HEK293 (cell line): ENCODE measurements around the gene ZSCAN25.

Source experiments
- CTCF ChIA-PET: fragments of 350-600 bp; formaldehyde crosslinking; extraction: SDS; loops from one replicate; lab custom pipeline; 2021; ENCODE audit warnings: antibody characterized with exemption; lab: Yijun Ruan, JAX
- POLR2A ChIA-PET: fragments of 300-600 bp; formaldehyde crosslinking; extraction: SDS; loops from one replicate; lab custom pipeline; 2020; ENCODE audit warnings: antibody characterized with exemption, inconsistent platforms; lab: Yijun Ruan, JAX
- H3K27ac ChIP-seq: fragments of 200-500 bp; sonication (Bioruptor generic); 2 replicates; pipeline ENCODE4 v1.5.1; 2014; ENCODE audit warnings: low read depth, low read length, control low read depth, inconsistent platforms; ENCODE audit errors: extremely low read depth
- H3K36me3 ChIP-seq, 2 experiments: fragments of 200-500 bp in 1 of 2; sonication (Bioruptor generic) in 1 of 2; 1 replicate in 1 of 2; 2 replicates in 1 of 2; pipeline ENCODE4 v1.5.1; 2014 to 2017; ENCODE audit warnings: inconsistent platforms in 2 of 2, low read length in 2 of 2; ENCODE audit not compliant: control insufficient read depth in 2 of 2, insufficient read depth in 1 of 2
- H3K4me1 ChIP-seq: fragments of 200-500 bp; sonication (Bioruptor generic); 2 replicates; pipeline ENCODE4 v1.5.1; 2014; ENCODE audit warnings: mild to moderate bottlenecking, low read length, inconsistent platforms; ENCODE audit not compliant: control insufficient read depth, insufficient read depth
- H3K4me3 ChIP-seq: 2 replicates; pipeline ENCODE4 v1.5.1; 2011; ENCODE audit warnings: low read depth, mild to moderate bottlenecking, control low read depth, low read length, moderate library complexity
- H3K9me3 ChIP-seq: fragments of 200-500 bp; sonication (Bioruptor generic); 2 replicates; pipeline ENCODE4 v1.5.1; 2014; ENCODE audit warnings: low read depth, low read length, inconsistent platforms; ENCODE audit not compliant: control insufficient read depth, insufficient read depth
- MZF1 ChIP-seq: fragments of 450-650 bp; formaldehyde crosslinking; IDR thresholded peaks from 2 replicates; pipeline ENCODE4 v1.5.1; 2017; ENCODE audit warnings: missing biosample characterization, missing genetic modification characterization, borderline replicate concordance
- ZFHX2 ChIP-seq: fragments of 450-650 bp; formaldehyde crosslinking; conservative IDR thresholded peaks from 2 replicates; pipeline ENCODE4 v1.5.1; 2016; ENCODE audit warnings: missing biosample characterization, missing genetic modification characterization
- ZFP37 ChIP-seq: fragments of 450-650 bp; formaldehyde crosslinking; IDR thresholded peaks from 2 replicates; pipeline ENCODE4 v1.5.1; 2016; ENCODE audit warnings: missing biosample characterization, missing genetic modification characterization
- ZFP69B ChIP-seq: fragments of 450-650 bp; formaldehyde crosslinking; IDR thresholded peaks from 2 replicates; pipeline ENCODE4 v1.5.1; 2016; ENCODE audit warnings: missing biosample characterization, missing genetic modification characterization
- ZNF114 ChIP-seq: fragments of 450-650 bp; formaldehyde crosslinking; IDR thresholded peaks from 2 replicates; pipeline ENCODE4 v1.5.0; 2017; ENCODE audit warnings: missing biosample characterization, missing genetic modification characterization
- ZNF121 ChIP-seq: fragments of 450-650 bp; formaldehyde crosslinking; IDR thresholded peaks from 2 replicates; pipeline ENCODE4 v1.5.1; 2016; ENCODE audit warnings: missing biosample characterization, missing genetic modification characterization
- ZNF146 ChIP-seq: fragments of 450-650 bp; formaldehyde crosslinking; IDR thresholded peaks from 2 replicates; pipeline ENCODE4 v1.5.1; 2016; ENCODE audit warnings: missing biosample characterization, missing genetic modification characterization
- ZNF248 ChIP-seq: fragments of 450-650 bp; formaldehyde crosslinking; IDR thresholded peaks from 2 replicates; pipeline ENCODE4 v1.5.1; 2017; ENCODE audit warnings: missing biosample characterization, missing genetic modification characterization
- ZNF311 ChIP-seq: fragments of 450-650 bp; formaldehyde crosslinking; IDR thresholded peaks from 2 replicates; pipeline ENCODE4 v1.5.1; 2017; ENCODE audit warnings: missing biosample characterization, missing genetic modification characterization, borderline replicate concordance
- ZNF324 ChIP-seq: fragments of 450-650 bp; formaldehyde crosslinking; IDR thresholded peaks from 2 replicates; pipeline ENCODE4 v1.5.1; 2016; ENCODE audit warnings: missing biosample characterization, missing genetic modification characterization
- ZNF394 ChIP-seq: fragments of 450-650 bp; formaldehyde crosslinking; IDR thresholded peaks from 2 replicates; pipeline ENCODE4 v1.5.1; 2016; ENCODE audit warnings: missing biosample characterization, missing genetic modification characterization, mild to moderate bottlenecking, moderate library complexity, borderline replicate concordance
- ZNF560 ChIP-seq: fragments of 450-650 bp; formaldehyde crosslinking; IDR thresholded peaks from 2 replicates; pipeline ENCODE4 v1.5.1; 2017; ENCODE audit warnings: missing biosample characterization, missing genetic modification characterization, borderline replicate concordance
- ZNF585B ChIP-seq: fragments of 450-650 bp; formaldehyde crosslinking; IDR thresholded peaks from 2 replicates; pipeline ENCODE4 v1.5.1; 2016; ENCODE audit warnings: missing biosample characterization, missing genetic modification characterization
- ZNF629 ChIP-seq: fragments of 450-650 bp; formaldehyde crosslinking; IDR thresholded peaks from 2 replicates; pipeline ENCODE4 v1.5.1; 2017; ENCODE audit warnings: missing biosample characterization, missing genetic modification characterization
- ZNF654 ChIP-seq: fragments of 450-650 bp; formaldehyde crosslinking; IDR thresholded peaks from 2 replicates; pipeline ENCODE4 v1.5.1; 2016; ENCODE audit warnings: low read depth, missing biosample characterization, missing genetic modification characterization
- ZNF658 ChIP-seq: fragments of 450-650 bp; formaldehyde crosslinking; IDR thresholded peaks from 2 replicates; pipeline ENCODE4; 2016; ENCODE audit warnings: missing biosample characterization, missing genetic modification characterization
- ZNF747 ChIP-seq: fragments of 450-650 bp; formaldehyde crosslinking; IDR thresholded peaks from 2 replicates; pipeline ENCODE4 v1.5.1; 2016; ENCODE audit warnings: missing biosample characterization, missing genetic modification characterization
- ZNF777 ChIP-seq: fragments of 450-650 bp; formaldehyde crosslinking; IDR thresholded peaks from 2 replicates; pipeline ENCODE4 v1.5.1; 2017; ENCODE audit warnings: missing biosample characterization, missing genetic modification characterization, borderline replicate concordance
- TF ChIP-seq, protein P1 (sequence below): fragments of 450-650 bp; formaldehyde crosslinking; IDR thresholded peaks from 2 replicates; pipeline ENCODE4 v1.5.1; 2016; ENCODE audit warnings: missing biosample characterization, missing genetic modification characterization
- TF ChIP-seq, protein P2 (sequence below): fragments of 450-650 bp; formaldehyde crosslinking; IDR thresholded peaks from 2 replicates; pipeline ENCODE4 v1.5.1; 2016; ENCODE audit warnings: missing biosample characterization, missing genetic modification characterization
- TF ChIP-seq, protein P3 (sequence below): fragments of 450-650 bp; formaldehyde crosslinking; IDR thresholded peaks from 2 replicates; pipeline ENCODE4 v1.5.1; 2017; ENCODE audit warnings: missing biosample characterization, missing genetic modification characterization
- TF ChIP-seq, protein P4 (sequence below): IDR thresholded peaks from 2 replicates; pipeline ENCODE4 v1.6.1; 2011; ENCODE audit warnings: mild to moderate bottlenecking, low read depth, low read length, borderline replicate concordance
- TF ChIP-seq, protein P5 (sequence below): fragments of 450-650 bp; formaldehyde crosslinking; IDR thresholded peaks from 2 replicates; pipeline ENCODE4 v1.5.1; 2016; ENCODE audit warnings: missing biosample characterization, missing genetic modification characterization
- TF ChIP-seq, protein P6 (sequence below): fragments of 450-650 bp; formaldehyde crosslinking; IDR thresholded peaks from 2 replicates; pipeline ENCODE4 v1.5.1; 2016; ENCODE audit warnings: missing biosample characterization, missing genetic modification characterization, low read depth

The ZSCAN25 gene

DNA sequence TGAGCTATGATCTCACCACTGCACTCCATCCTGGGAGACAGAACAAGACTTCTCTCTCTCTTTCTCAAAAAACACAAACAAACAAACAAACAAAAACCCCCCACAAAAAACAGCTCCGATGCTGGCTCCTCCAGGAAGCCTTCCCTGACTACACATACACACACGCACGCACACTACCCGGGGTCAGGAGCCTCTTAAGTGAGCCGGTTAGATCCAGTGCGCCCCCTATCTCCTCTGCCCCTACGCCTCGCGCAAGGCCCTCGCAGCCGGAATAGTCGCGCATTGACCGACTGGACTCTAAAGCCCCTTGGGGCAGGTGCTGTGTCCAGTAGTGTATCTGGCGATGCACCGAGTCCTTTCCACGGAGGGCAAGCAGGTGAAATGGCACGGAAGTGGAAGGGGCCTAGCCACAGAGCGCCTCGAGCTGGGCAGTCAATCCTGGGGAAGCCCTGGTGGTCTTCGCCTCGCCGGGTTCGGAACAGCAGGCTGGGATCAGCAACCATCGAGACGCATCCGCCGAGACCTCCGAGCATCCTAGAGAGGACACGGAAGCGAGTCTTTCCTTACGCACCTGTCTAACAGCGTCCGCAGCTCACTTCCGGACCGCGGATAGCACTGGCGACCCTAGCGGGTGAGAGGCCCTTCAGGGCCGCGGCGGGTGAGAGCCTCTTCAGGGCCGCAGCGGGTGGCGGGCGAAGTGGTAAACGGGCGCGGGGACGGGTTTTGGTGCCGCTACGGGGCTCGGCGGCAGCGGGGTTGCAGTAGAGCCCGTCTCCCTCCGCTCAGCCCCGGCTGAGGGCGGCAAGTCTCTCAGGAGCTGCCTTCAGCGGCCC is at the start of gene ZSCAN25:
TSS of gene ZSCAN25 (plus strand) at position 588 of the 833 bp plus-strand sequence. CDS start 2,661 bp downstream, outside the sequence.
- H3K27ac ChIP-seq, result peak within 1 kb of the TSS; percentile 71
- peaks cover 20 to 36% of the 10 kb centered on the region in 2 experiments for H3K36me3 ChIP-seq
- POLR2A ChIA-PET, result interaction anchor here (0.6 to 2.1 kb wide), 16 partner anchors 10 to 954 kb away, joined by 3 to 17 read pairs (median 4); partner anchors contain the start of genes AP4M1, CPSF4, FAM200A and MCM7
- no peaks in the 10 kb centered on the region for H3K9me3 ChIP-seq
- CTCF ChIA-PET, result interaction anchor here (0.6 to 2.1 kb wide), 11 partner anchors 10 to 440 kb away, joined by 3 to 9 read pairs (median 3); partner anchors contain the start of gene FAM200A
- H3K4me1 ChIP-seq, result no peaks in the 10 kb centered on the region
- H3K4me3 ChIP-seq, result peak within 1 kb of the TSS; percentile 93
- no peak for TF ChIP-seq ZFHX2 (tag by site-specific recombination)
- TF ChIP-seq MZF1 (tag by site-specific recombination), result 0 out of 2 replicates have a peak, but pooled peaks have one; percentile 25
- 0 out of 2 replicates have a peak, but pooled peaks have one; percentile 40 for TF ChIP-seq ZNF121
- TF ChIP-seq, protein P1, sequence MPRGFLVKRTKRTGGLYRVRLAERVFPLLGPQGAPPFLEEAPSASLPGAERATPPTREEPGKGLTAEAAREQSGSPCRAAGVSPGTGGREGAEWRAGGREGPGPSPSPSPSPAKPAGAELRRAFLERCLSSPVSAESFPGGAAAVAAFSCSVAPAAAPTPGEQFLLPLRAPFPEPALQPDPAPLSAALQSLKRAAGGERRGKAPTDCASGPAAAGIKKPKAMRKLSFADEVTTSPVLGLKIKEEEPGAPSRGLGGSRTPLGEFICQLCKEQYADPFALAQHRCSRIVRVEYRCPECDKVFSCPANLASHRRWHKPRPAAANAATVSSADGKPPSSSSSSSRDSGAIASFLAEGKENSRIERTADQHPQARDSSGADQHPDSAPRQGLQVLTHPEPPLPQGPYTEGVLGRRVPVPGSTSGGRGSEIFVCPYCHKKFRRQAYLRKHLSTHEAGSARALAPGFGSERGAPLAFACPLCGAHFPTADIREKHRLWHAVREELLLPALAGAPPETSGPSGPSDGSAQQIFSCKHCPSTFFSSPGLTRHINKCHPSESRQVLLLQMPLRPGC, result peak; percentile 61
- TF ChIP-seq, protein P2, sequence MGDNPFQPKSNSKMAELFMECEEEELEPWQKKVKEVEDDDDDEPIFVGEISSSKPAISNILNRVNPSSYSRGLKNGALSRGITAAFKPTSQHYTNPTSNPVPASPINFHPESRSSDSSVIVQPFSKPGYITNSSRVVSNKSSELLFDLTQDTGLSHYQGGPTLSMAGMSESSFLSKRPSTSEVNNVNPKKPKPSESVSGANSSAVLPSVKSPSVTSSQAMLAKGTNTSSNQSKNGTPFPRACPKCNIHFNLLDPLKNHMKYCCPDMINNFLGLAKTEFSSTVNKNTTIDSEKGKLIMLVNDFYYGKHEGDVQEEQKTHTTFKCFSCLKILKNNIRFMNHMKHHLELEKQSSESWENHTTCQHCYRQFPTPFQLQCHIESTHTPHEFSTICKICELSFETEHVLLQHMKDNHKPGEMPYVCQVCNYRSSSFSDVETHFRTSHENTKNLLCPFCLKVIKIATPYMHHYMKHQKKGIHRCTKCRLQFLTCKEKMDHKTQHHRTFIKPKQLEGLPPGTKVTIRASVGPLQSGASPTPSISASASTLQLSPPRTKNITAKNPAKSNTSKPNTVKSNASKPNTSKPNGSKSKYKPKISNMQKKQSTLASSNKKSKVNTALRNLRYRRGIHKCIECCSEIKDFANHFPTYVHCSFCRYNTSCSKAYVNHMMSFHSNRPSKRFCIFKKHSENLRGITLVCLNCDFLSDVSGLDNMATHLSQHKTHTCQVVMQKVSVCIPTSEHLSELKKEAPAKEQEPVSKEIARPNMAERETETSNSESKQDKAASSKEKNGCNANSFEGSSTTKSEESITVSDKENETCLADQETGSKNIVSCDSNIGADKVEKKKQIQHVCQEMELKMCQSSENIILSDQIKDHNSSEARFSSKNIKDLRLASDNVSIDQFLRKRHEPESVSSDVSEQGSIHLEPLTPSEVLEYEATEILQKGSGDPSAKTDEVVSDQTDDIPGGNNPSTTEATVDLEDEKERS (tag by site-specific recombination), result peak; percentile 93
- TF ChIP-seq ZNF654 (tag by site-specific recombination), result peak; percentile 21
- peak; percentile 90 for TF ChIP-seq ZNF629 (tag by site-specific recombination)
- TF ChIP-seq ZNF146 (tag by site-specific recombination), result peak; percentile 49; the same call in 1 of the 2 replicates
- TF ChIP-seq ZNF560 (tag by site-specific recombination), result no peak
- no peak for TF ChIP-seq ZNF311
- TF ChIP-seq ZNF324 (tag by site-specific recombination), result peak; percentile 79; the same call in 1 of the 2 replicates
- TF ChIP-seq, protein P3, sequence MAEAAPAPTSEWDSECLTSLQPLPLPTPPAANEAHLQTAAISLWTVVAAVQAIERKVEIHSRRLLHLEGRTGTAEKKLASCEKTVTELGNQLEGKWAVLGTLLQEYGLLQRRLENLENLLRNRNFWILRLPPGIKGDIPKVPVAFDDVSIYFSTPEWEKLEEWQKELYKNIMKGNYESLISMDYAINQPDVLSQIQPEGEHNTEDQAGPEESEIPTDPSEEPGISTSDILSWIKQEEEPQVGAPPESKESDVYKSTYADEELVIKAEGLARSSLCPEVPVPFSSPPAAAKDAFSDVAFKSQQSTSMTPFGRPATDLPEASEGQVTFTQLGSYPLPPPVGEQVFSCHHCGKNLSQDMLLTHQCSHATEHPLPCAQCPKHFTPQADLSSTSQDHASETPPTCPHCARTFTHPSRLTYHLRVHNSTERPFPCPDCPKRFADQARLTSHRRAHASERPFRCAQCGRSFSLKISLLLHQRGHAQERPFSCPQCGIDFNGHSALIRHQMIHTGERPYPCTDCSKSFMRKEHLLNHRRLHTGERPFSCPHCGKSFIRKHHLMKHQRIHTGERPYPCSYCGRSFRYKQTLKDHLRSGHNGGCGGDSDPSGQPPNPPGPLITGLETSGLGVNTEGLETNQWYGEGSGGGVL (tag by site-specific recombination), result 0 out of 2 replicates have a peak, but pooled peaks have one; percentile 19
- TF ChIP-seq ZNF114 (tag by site-specific recombination), result no peak
- TF ChIP-seq, protein P4, sequence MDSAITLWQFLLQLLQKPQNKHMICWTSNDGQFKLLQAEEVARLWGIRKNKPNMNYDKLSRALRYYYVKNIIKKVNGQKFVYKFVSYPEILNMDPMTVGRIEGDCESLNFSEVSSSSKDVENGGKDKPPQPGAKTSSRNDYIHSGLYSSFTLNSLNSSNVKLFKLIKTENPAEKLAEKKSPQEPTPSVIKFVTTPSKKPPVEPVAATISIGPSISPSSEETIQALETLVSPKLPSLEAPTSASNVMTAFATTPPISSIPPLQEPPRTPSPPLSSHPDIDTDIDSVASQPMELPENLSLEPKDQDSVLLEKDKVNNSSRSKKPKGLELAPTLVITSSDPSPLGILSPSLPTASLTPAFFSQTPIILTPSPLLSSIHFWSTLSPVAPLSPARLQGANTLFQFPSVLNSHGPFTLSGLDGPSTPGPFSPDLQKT, result no peak; the same call in 1 of the 2 replicates
- TF ChIP-seq ZNF777 (tag by site-specific recombination), result no peak
- peak; percentile 9; the same call in 1 of the 2 replicates for TF ChIP-seq ZNF585B
- peak; percentile 90 for TF ChIP-seq ZFP37 (tag by site-specific recombination)
- TF ChIP-seq, protein P5, sequence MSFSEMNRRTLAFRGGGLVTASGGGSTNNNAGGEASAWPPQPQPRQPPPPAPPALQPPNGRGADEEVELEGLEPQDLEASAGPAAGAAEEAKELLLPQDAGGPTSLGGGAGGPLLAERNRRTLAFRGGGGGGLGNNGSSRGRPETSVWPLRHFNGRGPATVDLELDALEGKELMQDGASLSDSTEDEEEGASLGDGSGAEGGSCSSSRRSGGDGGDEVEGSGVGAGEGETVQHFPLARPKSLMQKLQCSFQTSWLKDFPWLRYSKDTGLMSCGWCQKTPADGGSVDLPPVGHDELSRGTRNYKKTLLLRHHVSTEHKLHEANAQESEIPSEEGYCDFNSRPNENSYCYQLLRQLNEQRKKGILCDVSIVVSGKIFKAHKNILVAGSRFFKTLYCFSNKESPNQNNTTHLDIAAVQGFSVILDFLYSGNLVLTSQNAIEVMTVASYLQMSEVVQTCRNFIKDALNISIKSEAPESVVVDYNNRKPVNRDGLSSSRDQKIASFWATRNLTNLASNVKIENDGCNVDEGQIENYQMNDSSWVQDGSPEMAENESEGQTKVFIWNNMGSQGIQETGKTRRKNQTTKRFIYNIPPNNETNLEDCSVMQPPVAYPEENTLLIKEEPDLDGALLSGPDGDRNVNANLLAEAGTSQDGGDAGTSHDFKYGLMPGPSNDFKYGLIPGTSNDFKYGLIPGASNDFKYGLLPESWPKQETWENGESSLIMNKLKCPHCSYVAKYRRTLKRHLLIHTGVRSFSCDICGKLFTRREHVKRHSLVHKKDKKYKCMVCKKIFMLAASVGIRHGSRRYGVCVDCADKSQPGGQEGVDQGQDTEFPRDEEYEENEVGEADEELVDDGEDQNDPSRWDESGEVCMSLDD (tag by site-specific recombination), result peak; percentile 96
- peak; percentile 70 for TF ChIP-seq ZFP69B (tag by site-specific recombination)
- TF ChIP-seq ZNF394 (tag by site-specific recombination), result peak; percentile 68; the same call in 1 of the 2 replicates
- TF ChIP-seq, protein P6, sequence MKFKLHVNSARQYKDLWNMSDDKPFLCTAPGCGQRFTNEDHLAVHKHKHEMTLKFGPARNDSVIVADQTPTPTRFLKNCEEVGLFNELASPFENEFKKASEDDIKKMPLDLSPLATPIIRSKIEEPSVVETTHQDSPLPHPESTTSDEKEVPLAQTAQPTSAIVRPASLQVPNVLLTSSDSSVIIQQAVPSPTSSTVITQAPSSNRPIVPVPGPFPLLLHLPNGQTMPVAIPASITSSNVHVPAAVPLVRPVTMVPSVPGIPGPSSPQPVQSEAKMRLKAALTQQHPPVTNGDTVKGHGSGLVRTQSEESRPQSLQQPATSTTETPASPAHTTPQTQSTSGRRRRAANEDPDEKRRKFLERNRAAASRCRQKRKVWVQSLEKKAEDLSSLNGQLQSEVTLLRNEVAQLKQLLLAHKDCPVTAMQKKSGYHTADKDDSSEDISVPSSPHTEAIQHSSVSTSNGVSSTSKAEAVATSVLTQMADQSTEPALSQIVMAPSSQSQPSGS (tag by site-specific recombination), result no peak
- no peak for TF ChIP-seq ZNF658
- TF ChIP-seq ZNF747, result no peak
- no peak for TF ChIP-seq ZNF248 (tag by site-specific recombination)
